HG03558 (cell line): Measurements from ENCODE around the gene ELP5.

Source experiments
- ATAC-seq: cut with Tn5 transposase; IDR thresholded peaks from one replicate; pipeline ENCODE4 v1.9.1; 2021; ENCODE audit warnings: moderate number of reproducible peaks; ENCODE audit not compliant: unreplicated experiment; ENCODE audit errors: extremely low read depth

Gene ELP5

GRCh38 chr17:7218166-7218565 lies 33.8 kb upstream of the ELP5 start:
- no peak for ATAC-seq

GRCh38 chr17:7218758-7219157 lies 33.3 kb upstream of the ELP5 start:
- no peak for ATAC-seq

- no peak for ATAC-seq
These were observed 32.7 kb upstream of the ELP5 start for GRCh38 chr17:7219229-7219811.

GRCh38 chr17:7219812-7220592 lies 32.0 kb upstream of the ELP5 start, which contains the start of the genes ACADVL and DLG4:
Gene ACADVL, plus strand, starts transcription at chr17:7219938. Its CDS starts 47 bp downstream, at chr17:7219985.
Gene DLG4, minus strand, starts transcription at chr17:7219836.
- no peak for ATAC-seq

GRCh38 chr17:7220593-7221277 lies 31.3 kb upstream of the ELP5 start:
- ATAC-seq = no peak

- no peak for ATAC-seq
These were observed 30.5 kb upstream of the ELP5 start for GRCh38 chr17:7221278-7222092.

- no peak for ATAC-seq
These were observed 29.7 kb upstream of the ELP5 start for GRCh38 chr17:7222093-7222971.

- ATAC-seq = no peak
These were observed 29.1 kb upstream of the ELP5 start for GRCh38 chr17:7222972-7223292.

- no peak for ATAC-seq
These were observed 28.6 kb upstream of the ELP5 start for GRCh38 chr17:7223375-7223774.

- no peak for ATAC-seq
These were observed 27.9 kb upstream of the ELP5 start for GRCh38 chr17:7224110-7224509.

- no peak for ATAC-seq
These were observed 27.3 kb upstream of the ELP5 start for GRCh38 chr17:7224661-7225111.

- no peak for ATAC-seq
These were observed 26.2 kb upstream of the ELP5 start for GRCh38 chr17:7225711-7226331.

- no peak for ATAC-seq
These were observed 25.0 kb upstream of the ELP5 start for GRCh38 chr17:7226721-7227710.

- no peak for ATAC-seq
These were observed 23.1 kb upstream of the ELP5 start for GRCh38 chr17:7228920-7229319.

GRCh38 chr17:7229504-7229903 lies 22.5 kb upstream of the ELP5 start:
- no peak for ATAC-seq

GRCh38 chr17:7232114-7232513 lies 19.9 kb upstream of the ELP5 start:
- no peak for ATAC-seq

GRCh38 chr17:7233701-7234082 lies 18.3 kb upstream of the ELP5 start:
- ATAC-seq = no peak
